T-helper 1 cell treated with Interleukin-12 subunit alpha and Interleukin-12 subunit beta and Interleukin-4 antibody, amounts not matched to agents 30 ng/mL and 1 ng/mL, for 36 hours (primary cell): Measurements from ENCODE around the gene NHEJ1. TPM values are rescaled to one million over a fixed set of nuclear protein-coding genes. Genes with fewer than 3 reads are reported as not detected.

Experiments used
- intact Hi-C: fragments of 100-400 bp; cut with micrococcal nuclease; formaldehyde crosslinking; loops from one replicate; pipeline ENCODE4 v1.15.1; 2024
- total RNA-seq: library from RNA; stranded (reverse); gene quantifications from 2 replicates; pipeline ENCODE4 v1.2.3, GENCODE V29; 2022

NHEJ1 gene
- total RNA-seq, 1 donor from 2014 or later = 20.4 TPM

- intact Hi-C loops = no loop called here
Observed at GRCh38 chr2:219126555-219126954, 34.1 kb downstream of the NHEJ1 start.

- intact Hi-C loops = no loop called here
Observed at GRCh38 chr2:219125886-219126270, 34.7 kb downstream of the NHEJ1 start.

- intact Hi-C loops = no loop called here
Observed at GRCh38 chr2:219125225-219125885, 35.3 kb downstream of the NHEJ1 start.

- intact Hi-C loops = no loop called here
Observed at GRCh38 chr2:219124381-219125110, 36.1 kb downstream of the NHEJ1 start.

GRCh38 chr2:219123356-219124135 is 37.1 kb downstream of the NHEJ1 start:
- intact Hi-C loops = no loop called here

- intact Hi-C loops = no loop called here
Observed at GRCh38 chr2:219122202-219122980, 38.2 kb downstream of the NHEJ1 start.

GRCh38 chr2:219120082-219120481 is 40.5 kb downstream of the NHEJ1 start:
- intact Hi-C loops = no loop called here

GRCh38 chr2:219119422-219120043 is 41.1 kb downstream of the NHEJ1 start:
- intact Hi-C loops = loop anchor here (1.0 to 10.0 kb wide), 4 partner anchors 46 to 265 kb away; partner anchors contain the start of gene WNT6

GRCh38 chr2:219118504-219118903 is 42.1 kb downstream of the NHEJ1 start:
- intact Hi-C loops = loop anchor here (10.0 kb wide), 1 partner anchor 264 kb away; the partner anchor contains the start of gene WNT6

GRCh38 chr2:219116776-219117646 is 43.6 kb downstream of the NHEJ1 start:
- intact Hi-C loops = loop anchor here (10.0 kb wide), 1 partner anchor 262 kb away; the partner anchor contains the start of gene WNT6

GRCh38 chr2:219112651-219113338 is 47.8 kb downstream of the NHEJ1 start:
- intact Hi-C loops = loop anchor here (10.0 kb wide), 1 partner anchor 258 kb away; the partner anchor contains the start of gene WNT6

- intact Hi-C loops = loop anchor here (10.0 kb wide), 1 partner anchor 257 kb away; the partner anchor contains the start of gene WNT6
Observed at GRCh38 chr2:219112062-219112406, 48.6 kb downstream of the NHEJ1 start.

- intact Hi-C loops = loop anchor here (10.0 kb wide), 1 partner anchor 257 kb away; the partner anchor contains the start of gene WNT6
Observed at GRCh38 chr2:219111375-219112061, 49.1 kb downstream of the NHEJ1 start.

GRCh38 chr2:219109471-219109870 is 51.1 kb downstream of the NHEJ1 start:
- intact Hi-C loops = no loop called here

- intact Hi-C loops = no loop called here
Observed at GRCh38 chr2:219107758-219108157, 52.9 kb downstream of the NHEJ1 start.

GRCh38 chr2:219106251-219106650 is 54.4 kb downstream of the NHEJ1 start:
- intact Hi-C loops = no loop called here

GRCh38 chr2:219104107-219105035 is 56.2 kb downstream of the NHEJ1 start:
- intact Hi-C loops = loop anchor here (1.0 kb wide), 1 partner anchor 46 kb away; no protein-coding TSS in a partner anchor
